GM19351 (cell line): Measurements from ENCODE around the gene SLC4A7.
"Not testable (repeated sequence)": the region's sequence is repeated elsewhere in the genome, so short reads cannot be mapped to it uniquely, and the experiment has no call there.

Experiments used
- ATAC-seq: cut with Tn5 transposase; IDR thresholded peaks from one replicate; pipeline ENCODE4 v1.9.1; 2021; ENCODE audit warnings: mild to moderate bottlenecking, moderate library complexity; ENCODE audit not compliant: unreplicated experiment

SLC4A7 gene

GRCh38 chr3:27488821-27489220 is 4.6 kb upstream of the SLC4A7 start:
- no peak for ATAC-seq

- ATAC-seq: no peak
Measured at GRCh38 chr3:27487383-27487782, 3.2 kb upstream of the SLC4A7 start.

- ATAC-seq: no peak
Measured at GRCh38 chr3:27486336-27486735, 2.2 kb upstream of the SLC4A7 start.

GRCh38 chr3:27485866-27486265 is 1.7 kb upstream of the SLC4A7 start:
- no peak for ATAC-seq

GRCh38 chr3:27483117-27484014 is 818 bp downstream of the SLC4A7 start:
- peak; percentile 16 for ATAC-seq

GRCh38 chr3:27479806-27480543 is 4.2 kb downstream of the SLC4A7 start:
- ATAC-seq: no peak

GRCh38 chr3:27471923-27472550 is 12.1 kb downstream of the SLC4A7 start:
- ATAC-seq: no peak

GRCh38 chr3:27468283-27468886 is 15.8 kb downstream of the SLC4A7 start:
- no peak for ATAC-seq

- ATAC-seq: peak; percentile 86
Measured at GRCh38 chr3:27467545-27467944, 16.6 kb downstream of the SLC4A7 start.

GRCh38 chr3:27464646-27465045 is 19.5 kb downstream of the SLC4A7 start:
- no peak for ATAC-seq

GRCh38 chr3:27462228-27462627 is 22.0 kb downstream of the SLC4A7 start:
- no peak for ATAC-seq

GRCh38 chr3:27458929-27459328 is 25.3 kb downstream of the SLC4A7 start:
- ATAC-seq: no peak

- no peak for ATAC-seq
Measured at GRCh38 chr3:27456554-27456953, 27.6 kb downstream of the SLC4A7 start.

GRCh38 chr3:27454914-27455313 is 29.3 kb downstream of the SLC4A7 start:
- peak; percentile 73 for ATAC-seq

GRCh38 chr3:27454461-27454860 is 29.7 kb downstream of the SLC4A7 start:
- ATAC-seq: no peak

- ATAC-seq: no peak
Measured at GRCh38 chr3:27452368-27453090, 31.7 kb downstream of the SLC4A7 start.

- no peak for ATAC-seq
Measured at GRCh38 chr3:27451842-27452241, 32.3 kb downstream of the SLC4A7 start.

GRCh38 chr3:27451251-27451650 is 32.9 kb downstream of the SLC4A7 start:
- no peak for ATAC-seq

GRCh38 chr3:27449530-27450150 is 34.5 kb downstream of the SLC4A7 start:
- ATAC-seq: no peak

GRCh38 chr3:27442995-27443394 is 41.2 kb downstream of the SLC4A7 start:
- ATAC-seq: not testable (repeated sequence)
